Inferior parietal cortex (tissue), 1 donor: ENCODE measurements around the gene CACNA1C.

Experiments
- DNase-seq: peaks from one replicate; pipeline ENCODE4 v3.0.0-alpha.2; 2016; ENCODE audit errors: extremely low spot score

CACNA1C gene

DNA sequence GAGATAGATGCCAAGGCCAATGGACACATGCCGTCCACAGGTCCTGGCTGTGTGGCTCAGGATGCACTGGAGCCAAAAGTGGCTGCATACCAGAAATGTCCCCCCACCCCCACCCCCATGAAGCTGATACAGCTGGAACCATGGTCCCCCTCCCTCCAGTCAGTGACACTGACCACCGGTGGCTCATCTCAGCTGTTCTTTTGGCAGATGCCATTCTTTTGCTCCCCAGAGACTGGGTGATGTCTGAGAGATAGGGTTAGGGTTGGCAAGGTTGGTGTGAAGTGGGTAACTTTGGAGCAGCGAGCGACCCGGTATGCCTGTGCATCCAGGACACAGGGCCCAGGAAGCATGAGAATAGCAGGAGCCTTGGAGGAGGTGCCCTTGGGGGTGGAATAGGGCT, 285.6 kb downstream of the CACNA1C start:
- no peak for DNase-seq

DNA sequence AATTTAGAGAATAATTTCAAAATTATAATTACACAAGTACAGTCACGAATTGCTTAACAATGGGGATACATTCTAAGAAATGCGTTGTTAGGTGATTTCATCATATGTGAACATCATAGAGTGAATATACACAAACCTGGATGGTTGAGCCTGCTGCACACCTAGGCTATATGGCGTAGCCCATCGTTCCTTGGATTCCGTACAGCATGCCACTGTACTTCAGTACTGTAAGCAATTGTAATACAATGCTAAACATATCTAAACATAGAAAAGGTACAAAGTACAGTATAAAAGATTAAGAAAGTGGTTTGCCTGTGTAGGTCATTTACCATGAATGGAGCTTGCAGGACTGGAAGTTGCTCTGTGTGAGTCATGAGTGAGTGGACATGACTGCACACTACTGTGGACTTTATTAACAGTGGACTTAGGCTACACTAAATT, 286.2 kb downstream of the CACNA1C start:
- DNase-seq: no peak

DNA sequence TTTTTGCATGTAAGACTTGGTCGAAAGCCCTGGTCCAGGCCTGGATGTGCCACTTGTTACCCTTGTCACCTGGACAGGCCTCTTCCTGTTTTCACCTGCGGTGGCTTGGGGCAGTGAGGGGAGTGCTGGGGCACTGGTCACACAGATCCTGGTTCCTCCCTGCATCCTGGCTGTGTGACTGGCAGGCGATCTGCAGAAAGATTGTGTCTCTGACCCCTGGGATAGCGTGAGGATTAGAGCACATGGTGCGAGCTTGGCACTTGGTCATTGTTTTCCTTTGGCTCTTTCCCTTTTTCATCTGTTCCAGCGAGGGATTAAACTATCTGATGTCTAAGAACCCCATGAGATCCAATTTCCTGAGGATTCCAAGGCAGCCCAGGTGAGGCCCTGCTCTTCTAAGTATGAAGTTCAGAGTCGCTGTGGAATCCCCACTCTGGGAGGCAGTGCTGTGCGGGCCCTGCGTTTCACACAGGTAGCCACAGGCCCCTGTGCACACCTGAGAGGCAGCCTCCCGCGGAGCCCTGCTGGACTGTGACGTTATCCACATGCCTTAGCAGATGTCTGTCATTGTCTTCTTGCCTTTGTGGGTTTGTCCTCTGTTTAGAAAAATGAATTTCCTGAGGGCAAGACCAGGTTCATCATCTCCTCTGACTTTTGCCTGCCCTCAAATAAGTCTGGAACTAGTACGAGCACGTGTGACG, 288.4 kb downstream of the CACNA1C start:
- no peak for DNase-seq

DNA sequence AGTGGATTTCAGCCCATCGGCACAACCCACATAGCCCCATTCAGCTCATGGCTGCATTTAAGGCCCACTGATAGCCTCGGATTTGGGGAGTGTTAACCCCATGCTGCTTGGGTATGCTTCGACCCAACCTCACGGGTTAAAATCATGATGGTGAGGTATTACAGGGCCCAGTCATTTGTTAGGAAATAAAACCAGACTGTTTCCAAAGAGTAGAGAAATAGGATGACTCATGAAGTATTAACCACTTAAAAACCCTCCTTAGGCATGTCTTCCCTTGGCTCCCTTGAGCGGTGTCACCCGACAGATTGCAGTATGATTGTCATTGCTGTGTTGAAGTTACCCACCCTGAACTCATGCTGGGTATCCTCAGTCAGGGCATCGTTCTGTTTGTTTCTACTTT, 289.1 kb downstream of the CACNA1C start:
- DNase-seq: no peak

DNA sequence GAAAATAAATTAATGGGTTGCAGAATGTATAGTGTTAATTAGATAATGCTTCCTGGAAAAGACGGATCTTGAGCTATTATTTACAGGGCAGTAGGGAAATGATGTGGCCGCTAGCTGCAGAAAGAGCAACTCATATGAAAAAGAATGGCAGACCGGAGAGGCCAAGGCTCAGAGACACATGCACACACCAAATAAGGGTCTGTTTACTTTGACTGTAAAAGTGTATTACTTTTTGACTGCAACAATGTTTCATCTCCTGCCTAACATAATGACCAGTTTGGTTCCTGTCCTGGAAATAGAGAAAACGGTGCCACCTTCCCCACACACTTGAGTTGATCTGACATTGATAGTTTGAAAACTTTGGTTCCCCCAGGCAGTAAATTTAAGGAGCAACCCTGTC, 290.9 kb downstream of the CACNA1C start:
- DNase-seq: no peak

GRCh38 chr12:2344476-2344875, 291.7 kb downstream of the CACNA1C start:
- DNase-seq: no peak

DNA sequence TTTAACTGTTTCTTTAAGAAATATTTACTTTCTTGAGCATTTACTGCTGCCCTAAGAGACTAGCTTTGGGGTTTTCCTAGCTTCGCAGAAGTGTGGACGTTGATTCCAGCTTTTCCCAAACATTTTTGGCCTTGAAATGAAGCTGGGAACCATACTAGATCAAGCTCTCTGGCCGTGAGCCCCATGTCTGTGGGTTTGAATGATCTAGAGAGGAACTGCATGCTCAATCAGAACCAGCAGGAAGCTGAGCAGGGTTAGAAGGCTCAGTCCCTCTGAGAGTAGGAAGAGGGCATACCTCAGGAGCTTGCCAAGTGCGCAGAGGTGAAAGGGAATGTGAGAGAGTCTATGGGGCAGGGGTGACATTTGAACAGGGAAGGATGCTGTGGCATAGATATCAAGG, 292.1 kb downstream of the CACNA1C start:
- DNase-seq: no peak

- DNase-seq: no peak
Observed at GRCh38 chr12:2345902-2346301, 293.1 kb downstream of the CACNA1C start.

GRCh38 chr12:2346416-2346815, 293.6 kb downstream of the CACNA1C start:
- DNase-seq: no peak

DNA sequence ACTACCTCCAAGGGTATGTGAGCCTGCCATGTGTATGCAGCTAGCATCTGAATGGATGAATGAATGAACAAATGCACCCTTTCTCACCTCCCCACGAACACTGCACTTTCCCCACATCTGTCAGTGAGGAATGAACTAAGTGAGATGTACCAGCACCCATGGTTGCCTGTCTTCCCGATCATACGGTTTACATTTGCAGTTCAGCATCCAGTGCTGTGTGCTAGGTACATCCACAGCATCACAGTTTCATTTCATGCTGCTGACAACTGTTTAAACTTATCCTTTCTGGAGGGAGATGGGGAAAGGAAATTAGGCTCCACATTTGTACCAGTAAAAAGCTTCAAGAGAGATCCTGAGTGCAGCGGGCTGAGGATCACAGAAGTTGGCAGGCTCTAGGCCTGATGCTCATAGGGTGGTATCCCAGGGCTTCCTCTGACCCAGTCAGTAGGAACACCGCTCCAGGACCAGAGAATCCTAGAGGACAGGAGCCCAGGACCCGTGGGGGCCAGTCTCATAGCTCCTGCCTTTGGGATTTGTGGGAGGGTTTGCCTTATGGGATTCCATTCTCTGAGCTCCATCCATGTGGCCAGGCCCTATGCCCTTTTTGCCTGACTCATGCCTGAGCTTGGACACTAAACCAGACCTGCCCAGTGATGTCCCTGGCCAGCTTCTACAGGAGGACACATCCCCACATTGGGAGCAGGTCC, 294.5 kb downstream of the CACNA1C start:
- no peak for DNase-seq

GRCh38 chr12:2347844-2348481, 295.2 kb downstream of the CACNA1C start:
- DNase-seq: no peak

- DNase-seq: no peak
Observed at GRCh38 chr12:2348482-2348852, 295.7 kb downstream of the CACNA1C start.

DNA sequence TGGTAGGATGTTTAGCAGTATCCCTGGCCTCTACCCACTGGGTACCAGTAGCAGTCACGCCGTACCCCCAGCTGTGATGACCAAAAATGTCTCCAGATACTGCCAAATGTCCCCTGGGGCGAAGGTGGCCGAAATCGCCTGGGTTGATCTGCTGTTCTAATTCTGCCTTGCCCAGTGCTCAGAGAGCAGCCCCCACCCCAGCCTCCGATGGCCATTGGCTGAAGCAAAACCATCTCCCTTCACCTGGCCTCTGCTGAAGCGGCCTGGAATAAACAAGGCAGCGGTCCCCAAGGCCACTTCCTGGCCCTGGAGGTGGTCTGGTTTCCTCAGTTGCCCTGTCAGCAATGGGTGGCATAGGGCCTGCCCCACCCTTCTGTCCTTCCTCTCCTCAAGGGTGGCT, 298.4 kb downstream of the CACNA1C start:
- DNase-seq: no peak

DNA sequence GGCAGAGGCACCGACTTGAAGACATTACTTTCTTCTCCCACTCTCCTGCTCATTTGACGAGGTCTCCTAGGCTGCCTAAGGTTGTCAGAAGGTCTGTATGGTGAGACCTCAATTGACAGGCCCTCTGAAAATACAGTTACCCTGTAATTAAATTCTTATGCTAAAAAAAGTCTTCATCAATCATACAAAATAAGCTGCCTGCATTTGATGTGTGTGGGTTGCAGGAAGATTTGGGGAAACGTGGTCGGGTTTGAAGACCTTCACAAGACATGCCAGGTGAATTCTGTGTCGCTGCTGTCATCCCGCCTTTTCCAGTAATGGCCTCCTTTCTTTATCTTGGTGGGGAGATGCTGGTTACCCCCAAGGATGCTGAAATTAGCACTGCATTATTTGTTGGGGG, 299.4 kb downstream of the CACNA1C start:
- no peak for DNase-seq

GRCh38 chr12:2353281-2353680, 300.5 kb downstream of the CACNA1C start:
- no peak for DNase-seq

DNA sequence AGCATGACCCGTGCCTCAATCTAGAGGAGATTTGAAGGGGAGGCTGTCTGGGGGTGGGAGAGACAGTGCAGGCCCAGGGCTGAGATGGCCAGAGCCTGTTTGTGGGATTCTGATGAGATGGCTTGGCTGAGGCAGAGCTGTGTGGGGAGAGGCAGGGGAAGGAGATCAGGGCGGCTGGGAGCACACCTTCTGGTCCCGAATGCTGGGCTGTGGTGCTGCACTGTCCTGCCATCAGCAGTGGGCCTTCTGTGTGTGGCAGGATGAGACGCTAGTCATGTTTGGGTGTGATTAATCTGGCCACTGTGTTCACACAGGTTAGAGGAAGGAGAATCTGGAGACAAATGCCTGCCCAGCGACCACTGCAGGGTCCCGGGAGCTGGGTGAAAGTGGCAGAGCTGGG, 300.9 kb downstream of the CACNA1C start:
- DNase-seq: no peak

DNA sequence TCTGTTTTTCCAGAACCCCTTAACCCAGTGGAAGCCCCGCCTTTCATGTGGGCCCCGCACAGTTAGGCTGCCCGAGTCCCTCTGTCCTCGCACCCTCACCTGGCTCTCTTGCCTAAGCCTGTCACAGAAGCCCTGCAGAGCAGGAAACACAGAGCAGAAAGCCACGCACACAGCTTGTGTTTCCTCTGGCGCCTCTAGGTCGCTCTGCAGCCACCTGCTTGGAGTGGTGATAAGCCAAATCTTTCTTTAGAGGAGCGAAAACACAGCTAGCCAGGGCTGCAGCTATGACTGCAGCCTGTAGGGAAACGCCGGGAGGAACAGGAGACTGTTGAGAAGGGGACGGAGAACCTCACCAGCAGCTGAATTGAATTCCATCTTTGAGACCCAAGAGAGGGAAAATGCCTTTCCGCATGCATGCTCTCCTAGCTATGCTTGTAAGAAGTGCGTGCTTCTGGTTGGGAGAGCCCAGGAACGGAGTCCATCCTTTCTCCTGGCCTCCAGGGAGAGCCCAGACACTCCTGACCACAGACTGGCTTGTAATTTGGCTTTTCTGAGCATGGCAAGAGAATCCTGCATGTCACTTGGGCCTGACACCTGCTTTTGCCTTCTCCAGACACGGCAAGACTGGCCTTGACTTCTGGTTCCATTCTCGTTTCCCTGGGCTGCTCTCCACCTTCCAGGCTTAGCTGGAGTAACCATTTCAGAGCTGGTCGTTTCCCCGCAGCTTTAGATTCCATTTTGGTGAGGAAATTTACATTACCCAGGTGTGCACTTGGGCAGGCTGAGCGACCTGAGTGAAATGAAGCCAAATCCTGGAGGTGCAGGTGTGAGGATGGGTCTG, 301.6 kb downstream of the CACNA1C start:
- DNase-seq: peak; percentile 47

- no peak for DNase-seq
Observed at GRCh38 chr12:2355198-2355597, 302.4 kb downstream of the CACNA1C start.

DNA sequence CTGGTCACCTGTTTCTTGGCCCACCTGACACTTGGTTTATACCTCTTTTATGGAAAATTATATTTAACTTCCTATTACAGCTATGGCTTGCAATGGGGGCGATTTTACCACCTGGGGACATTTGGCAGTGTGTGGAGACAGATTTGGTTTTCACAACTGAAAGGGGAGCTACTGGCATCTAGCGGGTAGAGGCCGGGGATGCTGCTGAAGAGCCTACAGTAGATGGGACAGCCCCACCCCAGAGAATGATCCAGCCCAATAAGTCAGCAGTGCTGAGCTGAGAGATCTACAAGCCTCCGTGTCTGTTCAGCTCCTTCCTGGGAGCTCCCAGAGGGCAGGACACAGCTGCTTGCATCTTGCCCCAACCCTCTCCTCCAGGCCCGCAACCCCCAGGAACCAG, 302.8 kb downstream of the CACNA1C start:
- DNase-seq: no peak

DNA sequence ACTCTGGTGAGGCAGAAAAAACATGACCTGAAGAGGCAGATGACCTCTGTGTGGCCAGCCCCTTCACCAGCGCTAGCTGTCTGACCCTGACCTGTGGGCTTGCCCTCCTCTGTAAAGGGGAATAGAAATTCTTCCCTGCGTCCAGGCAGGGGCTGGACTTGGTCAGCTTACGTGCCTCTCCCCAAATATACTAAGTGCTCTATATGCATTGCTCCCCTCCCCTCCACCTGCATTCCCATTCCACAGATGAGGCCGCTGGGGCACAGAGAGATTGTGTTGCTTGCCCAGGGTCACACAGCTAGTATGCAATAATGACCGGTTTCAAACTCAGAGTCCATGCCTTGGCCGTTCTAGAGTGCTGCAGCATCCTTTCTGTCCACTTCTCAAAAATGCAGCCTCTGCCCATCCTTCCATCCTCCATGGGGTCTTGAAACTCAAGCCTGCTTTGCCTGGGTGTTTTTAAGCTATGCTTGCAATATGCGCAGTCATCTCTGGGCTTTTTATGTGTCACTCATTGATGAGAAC, 303.9 kb downstream of the CACNA1C start:
- no peak for DNase-seq

DNA sequence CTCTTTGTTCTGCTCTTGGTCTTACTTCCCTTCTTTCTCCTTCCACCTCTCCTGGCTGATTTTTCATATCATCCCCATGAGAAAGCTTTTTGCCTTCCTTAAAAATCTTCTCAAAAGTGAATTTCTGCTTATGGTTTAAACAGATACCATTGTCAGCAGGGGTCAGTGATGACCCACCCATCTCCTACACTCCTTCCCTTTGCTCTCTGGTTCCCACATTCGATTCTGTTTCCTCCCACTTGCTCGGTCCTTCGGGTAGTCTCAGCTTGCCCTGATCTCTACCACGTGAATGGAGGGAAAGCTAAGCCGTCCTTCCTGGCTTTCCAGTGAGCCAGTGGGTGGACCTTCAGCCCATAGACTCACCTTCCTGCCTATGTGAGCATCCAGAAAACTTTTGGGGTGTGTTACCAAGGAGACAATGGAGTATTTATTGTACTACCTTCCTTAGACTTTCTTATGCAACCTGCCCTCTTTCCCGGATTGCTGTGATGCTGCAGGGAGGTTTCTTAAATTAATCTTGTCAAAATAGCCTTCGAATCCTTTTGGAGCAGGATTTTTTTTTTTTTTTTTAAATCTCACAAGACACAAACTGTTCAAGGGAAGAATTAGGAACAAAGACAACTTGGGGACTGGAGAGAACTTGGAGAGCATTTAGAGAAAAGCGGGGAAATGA, 306.3 kb downstream of the CACNA1C start:
- DNase-seq: no peak
